CD4-positive, alpha-beta T cell treated with Interleukin-17A for 1 hour (primary cell): Measurements from ENCODE around the gene SERPINA1.
"Not testable (repeated sequence)": the region's sequence is repeated elsewhere in the genome, so short reads cannot be mapped to it uniquely, and the experiment has no call there.

Experiments used
- DNase-seq: peaks from one replicate; pipeline ENCODE4 v3.0.0-alpha.2; 2020

The SERPINA1 gene

GRCh38 chr14:94388384-94389103 is at the start of gene SERPINA1:
Gene SERPINA1 (minus strand): TSS chr14:94388602. CDS start chr14:94383237, 5,365 bp downstream.
- no peak for DNase-seq

- DNase-seq = no peak
Observed at GRCh38 chr14:94428610-94429009, 40.2 kb upstream of the SERPINA1 start.

GRCh38 chr14:94427016-94427613 is 38.7 kb upstream of the SERPINA1 start:
- DNase-seq = no peak

GRCh38 chr14:94426526-94426925 is 38.1 kb upstream of the SERPINA1 start:
- no peak for DNase-seq

- no peak for DNase-seq
Observed at GRCh38 chr14:94424371-94424770, 36.0 kb upstream of the SERPINA1 start.

- peak; percentile 9 for DNase-seq
Observed at GRCh38 chr14:94423453-94424056, 35.2 kb upstream of the SERPINA1 start.

GRCh38 chr14:94421316-94421715 is 32.9 kb upstream of the SERPINA1 start:
- no peak for DNase-seq

GRCh38 chr14:94417497-94418205 is 29.2 kb upstream of the SERPINA1 start:
- DNase-seq = not testable (repeated sequence)

GRCh38 chr14:94412671-94413638 is 24.6 kb upstream of the SERPINA1 start:
- no peak for DNase-seq

GRCh38 chr14:94411638-94412037 is 23.2 kb upstream of the SERPINA1 start:
- DNase-seq = no peak

GRCh38 chr14:94409430-94409829 is 21.0 kb upstream of the SERPINA1 start:
- not testable (repeated sequence) for DNase-seq

- no peak for DNase-seq
Observed at GRCh38 chr14:94408546-94409095, 20.2 kb upstream of the SERPINA1 start.

GRCh38 chr14:94407906-94408305 is 19.5 kb upstream of the SERPINA1 start:
- no peak for DNase-seq

- no peak for DNase-seq
Observed at GRCh38 chr14:94406910-94407309, 18.5 kb upstream of the SERPINA1 start.

GRCh38 chr14:94405486-94405885 is 17.1 kb upstream of the SERPINA1 start:
- no peak for DNase-seq

- no peak for DNase-seq
Observed at GRCh38 chr14:94404561-94404960, 16.2 kb upstream of the SERPINA1 start.

GRCh38 chr14:94403312-94403932 is 15.0 kb upstream of the SERPINA1 start:
- DNase-seq = no peak

GRCh38 chr14:94401083-94401482 is 12.7 kb upstream of the SERPINA1 start:
- no peak for DNase-seq

GRCh38 chr14:94400422-94400841 is 12.0 kb upstream of the SERPINA1 start:
- no peak for DNase-seq

- DNase-seq = no peak
Observed at GRCh38 chr14:94398536-94398935, 10.1 kb upstream of the SERPINA1 start.

- no peak for DNase-seq
Observed at GRCh38 chr14:94398182-94398479, 9.7 kb upstream of the SERPINA1 start.
